ENCODE measurements around the gene ARL6.

GRCh38 chr3:97744289-97744688, 20.3 kb upstream of the ARL6 start:
- TF ChIP-seq POLR2A (IDR thresholded peaks at IDR 0.05) (no peak), CTCF (IDR thresholded peaks at IDR 0.05) (no peak), POLR2AphosphoS5 (IDR thresholded peaks at IDR 0.05; ENCODE audit: insufficient read depth in 1 of 2, low read depth in 1 of 2) (no peak)

Data from vagina (tissue), 2 donors.